ENCODE measurements around the gene JHY. TPM values are rescaled to one million over a fixed set of nuclear protein-coding genes. Genes with fewer than 3 reads are reported as not detected.

The JHY gene
- total RNA-seq, 2 donors from 2014 or later: 4.9 to 7.0 TPM

DNA sequence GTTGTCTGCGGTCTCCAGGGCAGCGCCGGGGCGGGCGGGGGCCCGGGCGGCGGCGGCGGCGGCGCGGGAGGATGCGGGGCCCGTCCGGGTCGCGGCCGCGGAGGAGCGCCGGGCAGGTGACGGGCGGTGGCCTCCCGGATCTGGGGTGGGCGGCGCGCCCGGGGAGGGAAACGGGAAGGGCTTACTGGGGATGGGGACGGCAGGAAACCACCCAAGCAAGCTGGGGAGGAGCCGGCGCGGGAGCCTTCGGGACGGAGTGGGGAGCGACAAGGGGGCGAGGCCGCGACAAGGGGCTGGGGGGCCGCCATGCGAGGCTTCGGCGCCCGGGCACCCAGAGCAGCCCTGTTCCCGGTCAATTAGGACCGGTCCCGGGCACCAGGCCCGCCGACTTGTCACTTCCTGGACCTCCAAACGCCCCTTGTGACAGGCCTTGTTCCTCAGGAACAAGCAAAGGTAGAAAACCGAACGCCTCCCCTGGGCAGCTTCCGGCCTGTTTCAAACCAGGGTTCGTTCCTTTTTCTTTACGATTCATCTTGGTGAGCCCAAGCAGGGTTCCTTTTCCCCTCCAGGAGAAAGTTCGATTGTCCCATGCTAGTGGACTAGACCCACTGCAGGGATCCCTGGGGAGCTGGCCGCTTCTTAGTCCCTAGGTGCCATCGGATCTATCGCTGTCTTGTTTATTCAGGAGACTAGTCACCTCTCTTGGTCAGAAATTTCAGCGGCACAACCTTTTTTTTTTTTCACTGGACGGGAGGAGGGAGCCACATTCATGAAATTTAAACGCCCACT lies 492 bp downstream of the JHY start:
- Histone ChIP-seq H3K27me3 (replicated peaks; ENCODE audit: insufficient read depth) (no peaks in the 10 kb centered on the region), H3K9me3 (no peaks in the 10 kb centered on the region), H3K4me1 (ENCODE audit: control insufficient read depth in 1 of 2, low read depth in 2 of 2) (peaks cover 0 to 4% of the 10 kb centered on the region in 2 donors), H3K36me3 (no peaks in the 10 kb centered on the region), H3K27ac (peak overlapping the region; percentile 71 to 73), H3K4me3 (peak overlapping the region; percentile 81)
- TF ChIP-seq, protein P1, sequence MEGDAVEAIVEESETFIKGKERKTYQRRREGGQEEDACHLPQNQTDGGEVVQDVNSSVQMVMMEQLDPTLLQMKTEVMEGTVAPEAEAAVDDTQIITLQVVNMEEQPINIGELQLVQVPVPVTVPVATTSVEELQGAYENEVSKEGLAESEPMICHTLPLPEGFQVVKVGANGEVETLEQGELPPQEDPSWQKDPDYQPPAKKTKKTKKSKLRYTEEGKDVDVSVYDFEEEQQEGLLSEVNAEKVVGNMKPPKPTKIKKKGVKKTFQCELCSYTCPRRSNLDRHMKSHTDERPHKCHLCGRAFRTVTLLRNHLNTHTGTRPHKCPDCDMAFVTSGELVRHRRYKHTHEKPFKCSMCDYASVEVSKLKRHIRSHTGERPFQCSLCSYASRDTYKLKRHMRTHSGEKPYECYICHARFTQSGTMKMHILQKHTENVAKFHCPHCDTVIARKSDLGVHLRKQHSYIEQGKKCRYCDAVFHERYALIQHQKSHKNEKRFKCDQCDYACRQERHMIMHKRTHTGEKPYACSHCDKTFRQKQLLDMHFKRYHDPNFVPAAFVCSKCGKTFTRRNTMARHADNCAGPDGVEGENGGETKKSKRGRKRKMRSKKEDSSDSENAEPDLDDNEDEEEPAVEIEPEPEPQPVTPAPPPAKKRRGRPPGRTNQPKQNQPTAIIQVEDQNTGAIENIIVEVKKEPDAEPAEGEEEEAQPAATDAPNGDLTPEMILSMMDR (IDR thresholded peaks at IDR 0.05): no peak
- no peak for ATAC-seq (ENCODE audit: insufficient number of reproducible peaks, low FRiP score, low read depth)
- DNase-seq (ENCODE audit: low spot score): no peak

DNA sequence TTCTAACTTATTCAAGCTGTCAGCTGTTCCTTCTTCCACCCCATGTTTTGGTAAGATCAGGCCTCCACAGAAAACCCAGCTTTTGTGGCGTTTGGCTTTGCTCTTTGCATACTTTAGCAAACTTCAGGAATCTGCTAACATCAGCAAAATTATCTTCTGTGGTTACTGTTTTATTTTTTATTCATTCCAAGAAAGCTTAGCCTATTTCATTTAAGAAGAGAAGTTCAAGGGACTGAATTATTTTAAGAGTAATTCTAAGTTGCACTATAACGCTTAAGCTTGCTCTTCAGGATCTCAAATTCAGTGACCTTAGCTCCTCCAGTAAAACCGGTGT lies 1.1 kb downstream of the JHY start:
- Histone ChIP-seq H3K36me3 (no peaks in the 10 kb centered on the region), H3K4me3 (peak overlapping the region; percentile 81), H3K27me3 (replicated peaks; ENCODE audit: insufficient read depth) (no peaks in the 10 kb centered on the region), H3K4me1 (ENCODE audit: control insufficient read depth in 1 of 2, low read depth in 2 of 2) (peaks cover 0 to 4% of the 10 kb centered on the region in 2 donors), H3K27ac (peak overlapping the region; percentile 71 to 73), H3K9me3 (no peaks in the 10 kb centered on the region)
- TF ChIP-seq, protein P1 (IDR thresholded peaks at IDR 0.05): no peak
- DNase-seq (ENCODE audit: low spot score): no peak
- ATAC-seq (ENCODE audit: insufficient number of reproducible peaks, low FRiP score, low read depth): peak; percentile 56

DNA sequence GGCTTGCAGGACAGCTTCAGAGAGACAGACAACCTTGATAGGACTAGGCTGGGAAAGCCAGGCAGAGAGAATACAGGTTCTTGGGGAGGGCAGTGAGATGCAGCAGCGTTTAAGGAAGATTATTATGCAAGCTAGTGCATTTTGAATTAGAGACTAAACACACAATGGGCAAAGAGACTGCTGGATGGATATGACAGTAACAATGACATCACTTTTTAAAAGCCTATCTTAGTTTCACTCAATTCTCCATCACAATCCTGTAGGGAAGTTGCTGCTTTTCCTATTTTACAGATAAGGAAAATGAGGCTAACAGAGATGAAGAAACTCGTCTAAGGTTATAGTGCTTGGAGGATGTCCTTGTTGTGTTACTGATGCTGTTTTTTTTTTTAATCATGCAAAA lies 5.6 kb downstream of the JHY start:
- TF ChIP-seq, protein P1 (IDR thresholded peaks at IDR 0.05): no peak
- peaks cover 3% of the 10 kb centered on the region for H3K36me3 ChIP-seq
- ATAC-seq (ENCODE audit: insufficient number of reproducible peaks, low FRiP score, low read depth): no peak

DNA sequence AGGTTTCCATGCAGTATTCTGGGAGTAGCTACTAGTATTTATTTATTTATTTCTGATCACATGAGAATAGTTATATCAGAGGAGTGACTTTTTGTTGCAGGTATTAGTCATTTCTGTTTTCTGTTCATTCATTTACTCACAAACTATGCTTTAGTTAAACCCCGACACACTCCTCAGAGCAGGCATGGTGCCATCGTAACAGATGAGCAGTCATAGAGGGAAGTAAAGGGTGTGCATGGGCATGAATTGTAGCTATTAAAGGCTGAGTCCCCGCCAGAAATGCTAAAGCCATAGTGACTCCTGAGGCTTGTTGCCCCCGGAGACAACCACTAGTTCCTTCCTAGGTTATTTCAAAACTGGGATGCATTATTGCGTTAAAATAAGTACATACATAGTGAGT lies 10.6 kb downstream of the JHY start:
- no peaks in the 10 kb centered on the region for H3K9me3 ChIP-seq
- TF ChIP-seq, protein P1 (IDR thresholded peaks at IDR 0.05): no peak
- no peak for ATAC-seq (ENCODE audit: insufficient number of reproducible peaks, low FRiP score, low read depth)
- no peaks in the 10 kb centered on the region for H3K27me3 ChIP-seq (replicated peaks; ENCODE audit: insufficient read depth)
- H3K4me3 ChIP-seq: no peak overlapping the region
- no peaks in the 10 kb centered on the region for H3K4me1 ChIP-seq (ENCODE audit: control insufficient read depth in 1 of 2, low read depth in 2 of 2)
- peaks cover 3% of the 10 kb centered on the region for H3K36me3 ChIP-seq
- H3K27ac ChIP-seq: no peak overlapping the region
- DNase-seq (ENCODE audit: low spot score): no peak

More for the DNA sequence above, 5.6 kb downstream of the JHY start:
- no peak overlapping the region for H3K27ac ChIP-seq
- H3K27me3 ChIP-seq (replicated peaks; ENCODE audit: insufficient read depth): no peaks in the 10 kb centered on the region
- DNase-seq (ENCODE audit: low spot score): no peak
- H3K9me3 ChIP-seq: no peaks in the 10 kb centered on the region
- no peak overlapping the region for H3K4me3 ChIP-seq
- peaks cover 0 to 4% of the 10 kb centered on the region in 2 donors for H3K4me1 ChIP-seq (ENCODE audit: control insufficient read depth in 1 of 2, low read depth in 2 of 2)

DNA sequence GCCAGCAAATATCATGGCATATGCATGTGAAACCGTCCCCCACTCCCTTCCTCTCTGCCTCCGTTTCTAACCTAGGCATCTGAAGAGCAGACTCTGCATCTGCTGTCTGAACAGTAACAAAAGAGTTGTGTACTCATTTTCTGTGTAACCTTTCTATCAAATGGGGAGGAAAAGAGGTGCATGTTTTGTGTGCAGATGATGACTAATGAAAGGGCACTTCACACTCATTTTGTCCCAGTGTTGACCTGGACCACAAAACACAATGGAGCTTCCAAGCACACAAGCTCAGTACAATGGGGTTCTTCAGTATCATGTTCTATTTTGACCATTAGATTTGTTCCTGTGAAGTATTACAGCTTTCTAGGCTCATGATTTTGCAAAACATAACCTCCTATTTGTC lies 13.0 kb downstream of the JHY start:
- TF ChIP-seq, protein P1 (IDR thresholded peaks at IDR 0.05): no peak
- ATAC-seq (ENCODE audit: insufficient number of reproducible peaks, low FRiP score, low read depth): no peak
- no peaks in the 10 kb centered on the region for H3K9me3 ChIP-seq
- no peak overlapping the region for H3K4me3 ChIP-seq
- H3K27me3 ChIP-seq (replicated peaks; ENCODE audit: insufficient read depth): no peaks in the 10 kb centered on the region
- no peak overlapping the region for H3K27ac ChIP-seq
- no peaks in the 10 kb centered on the region for H3K36me3 ChIP-seq
- no peak for DNase-seq (ENCODE audit: low spot score)
- no peaks in the 10 kb centered on the region for H3K4me1 ChIP-seq (ENCODE audit: control insufficient read depth in 1 of 2, low read depth in 2 of 2)

All from thoracic aorta (tissue), 2 donors.